Panc1 (cell line): ENCODE results near the gene AP1B1. TPM values are rescaled to one million over a fixed set of nuclear protein-coding genes. Genes with fewer than 3 reads are reported as not detected.

Experiments used
- ATAC-seq: fragments of 200-7000 bp; cut with Tn5 transposase; 2 replicates; pipeline ENCODE4 v1.9.1; 2020; ENCODE audit warnings: mild to moderate bottlenecking, moderate library complexity
- BruUV-seq: library from RNA; stranded (reverse); fragments of 400-500 nt; replicated peaks from 2 replicates; lab custom pipeline; 2021; lab: Mats Ljungman, UMichigan
- CTCF ChIA-PET: fragments of 300-600 bp; sonication (Branson Sonifier 250); formaldehyde crosslinking; loops from one replicate; lab custom pipeline; 2022; ENCODE audit warnings: antibody characterized with exemption; lab: Charles Lee
- POLR2A ChIA-PET: fragments of 300-600 bp; sonication (Branson Sonifier 250); formaldehyde crosslinking; loops from one replicate; lab custom pipeline; 2022; ENCODE audit warnings: antibody characterized with exemption; lab: Charles Lee
- DNase-seq: peaks from one replicate; pipeline ENCODE4 v3.0.0-alpha.2; 2010; ENCODE audit warnings: low read depth, low spot score
- H3K27ac ChIP-seq: 2 replicates; pipeline ENCODE4 v1.5.1; 2011; ENCODE audit warnings: mild to moderate bottlenecking, low read length, inconsistent platforms
- H3K27me3 ChIP-seq: fragments of 200-500 bp; sonication (Bioruptor generic); 2 replicates; pipeline ENCODE4 v1.6.0; 2014; ENCODE audit warnings: low read length, inconsistent platforms; ENCODE audit not compliant: control insufficient read depth, insufficient read depth
- H3K36me3 ChIP-seq: fragments of 200-500 bp; sonication (Bioruptor generic); 2 replicates; pipeline ENCODE4 v1.5.1; 2014; ENCODE audit warnings: inconsistent platforms, mild to moderate bottlenecking, low read length, moderate library complexity; ENCODE audit not compliant: control insufficient read depth, insufficient read depth
- H3K4me1 ChIP-seq: 2 replicates; pipeline ENCODE4 v1.5.1; 2011; ENCODE audit warnings: inconsistent platforms, mild to moderate bottlenecking, low read length, moderate library complexity; ENCODE audit not compliant: control insufficient read depth, insufficient read depth
- H3K4me3 ChIP-seq, 2 experiments: 2 replicates each; pipeline ENCODE4 v1.5.1; 2011 to 2012; ENCODE audit warnings: low read depth in 2 of 2, low read length in 2 of 2, mild to moderate bottlenecking in 2 of 2, inconsistent platforms in 1 of 2, moderate library complexity in 1 of 2
- H3K9me3 ChIP-seq: fragments of 200-500 bp; sonication (Bioruptor generic); 2 replicates; pipeline ENCODE4 v1.5.1; 2014; ENCODE audit warnings: low read depth, mild to moderate bottlenecking, inconsistent platforms, low read length, moderate library complexity; ENCODE audit not compliant: control insufficient read depth, insufficient read depth
- CTCF ChIP-seq: fragments of 450-650 bp; IDR thresholded peaks from 2 replicates; pipeline ENCODE4 v1.5.1; 2017; ENCODE audit warnings: mild to moderate bottlenecking
- POLR2AphosphoS5 ChIP-seq: IDR thresholded peaks from 2 replicates; pipeline ENCODE4 v1.6.1; 2012; ENCODE audit warnings: mild to moderate bottlenecking, low read depth, low read length, moderate library complexity
- REST ChIP-seq, 2 experiments: IDR thresholded peaks; 2 replicates each; pipeline ENCODE4 v1.6.1; 2011 to 2012; ENCODE audit warnings: low read depth in 2 of 2, control low read depth in 1 of 2, low read length in 1 of 2, mild to moderate bottlenecking in 1 of 2, moderate library complexity in 1 of 2; ENCODE audit not compliant: insufficient read depth in 1 of 2
- SIN3A ChIP-seq: IDR thresholded peaks from 2 replicates; pipeline ENCODE4 v1.6.1; 2012; ENCODE audit warnings: low read depth, mild to moderate bottlenecking, low read length, moderate library complexity, borderline replicate concordance; ENCODE audit not compliant: insufficient read depth
- TCF7L2 ChIP-seq: IDR thresholded peaks from 2 replicates; pipeline ENCODE4 v1.6.1; 2011; ENCODE audit warnings: mild to moderate bottlenecking, low read depth, low read length, inconsistent platforms
- in situ Hi-C: cut with HindIII; loops from 2 replicates; pipeline ENCODE4 v1.10.0; 2016; ENCODE audit warnings: low sequenced_read_pairs, low pct_unique_long_range_greater_than_20kb
- intact Hi-C: fragments of 100-400 bp; cut with micrococcal nuclease; formaldehyde crosslinking; loops from one replicate; pipeline ENCODE4 v1.10.0; 2022; ENCODE audit not compliant: unreplicated experiment
- total RNA-seq: library from RNA; stranded (reverse); gene quantifications from one replicate; pipeline ENCODE4 v1.2.1, GENCODE V29; 2021; ENCODE audit not compliant: unreplicated experiment

AP1B1 gene
- total RNA-seq, 1 experiment from 2014 or later = 48.6 TPM

GRCh38 chr22:29290061-29290460 is 98.3 kb downstream of the AP1B1 start:
- Histone ChIP-seq H3K4me1 (no peaks in the 10 kb centered on the region; the same call in 1 of the 2 replicates), H3K36me3 (peaks cover 47% of the 10 kb centered on the region), H3K27ac (no peak overlapping the region), H3K27me3 (no peaks in the 10 kb centered on the region), H3K9me3 (no peaks in the 10 kb centered on the region), H3K4me3 (no peak overlapping the region)
- in situ Hi-C loops (no loop called here), intact Hi-C loops (no loop called here)
- CTCF ChIA-PET = no interaction called here
- TF ChIP-seq SIN3A = no peak
- POLR2A ChIA-PET = no interaction called here
- no TSS peak for BruUV-seq
- ATAC-seq (no peak), DNase-seq (no peak)

- no TSS peak for BruUV-seq
- ChIA-PET CTCF (no interaction called here), POLR2A (no interaction called here)
- ATAC-seq = no peak
- intact Hi-C loops (no loop called here), in situ Hi-C loops (no loop called here)
- Histone ChIP-seq H3K27me3 (no peaks in the 10 kb centered on the region), H3K4me3 (no peak overlapping the region), H3K27ac (no peak overlapping the region), H3K4me1 (no peaks in the 10 kb centered on the region; the same call in 1 of the 2 replicates), H3K36me3 (peaks cover 52% of the 10 kb centered on the region), H3K9me3 (no peaks in the 10 kb centered on the region)
- DNase-seq = no peak
- TF ChIP-seq REST (IDR thresholded peaks at IDR 0.05; ENCODE audit: insufficient read depth in 1 of 2, low read depth in 2 of 2, low read length in 1 of 2) (no peak), POLR2AphosphoS5 (no peak), SIN3A (no peak), TCF7L2 (no peak), CTCF (no peak)
Measured at GRCh38 chr22:29288837-29289236, 99.5 kb downstream of the AP1B1 start.

- POLR2A ChIA-PET = no interaction called here
- H3K36me3 ChIP-seq = peaks cover 38% of the 10 kb centered on the region
Measured at GRCh38 chr22:29284196-29284595, 104.2 kb downstream of the AP1B1 start.

More at GRCh38 chr22:29284196-29284595, 104.2 kb downstream of the AP1B1 start:
- ATAC-seq = no peak
- Histone ChIP-seq H3K4me1 (no peaks in the 10 kb centered on the region), H3K27me3 (no peaks in the 10 kb centered on the region), H3K9me3 (no peaks in the 10 kb centered on the region), H3K4me3 (no peak overlapping the region), H3K27ac (no peak overlapping the region)
- TF ChIP-seq POLR2AphosphoS5 = no peak
- TF ChIP-seq REST (IDR thresholded peaks at IDR 0.05; ENCODE audit: insufficient read depth in 1 of 2, low read depth in 2 of 2, low read length in 1 of 2) = no peak
- TF ChIP-seq SIN3A = no peak
- no peak for TF ChIP-seq TCF7L2
- no peak for TF ChIP-seq CTCF
- CTCF ChIA-PET = no interaction called here
- BruUV-seq = no TSS peak
- in situ Hi-C loops (no loop called here), intact Hi-C loops (no loop called here)
- no peak for DNase-seq
